HT-29 (cell line): ENCODE data around the gene ATP11B. TPM values are rescaled to one million over a fixed set of nuclear protein-coding genes. Genes with fewer than 3 reads are reported as not detected.
A peak's percentile ranks its signal among the peaks of the same experiment; 100 is the strongest.

Source experiments
- DNase-seq: peaks from one replicate; pipeline ENCODE4 v3.0.0-alpha.2; 2015; ENCODE audit warnings: low spot score
- total RNA-seq: library from RNA; depleted of rRNA; stranded (reverse); fragments of >200 nt; shearing (Covaris generic); gene quantifications from 2 replicates; pipeline ENCODE4 v1.2.3, GENCODE V29; 2014; rRNA removed

The ATP11B gene
- 44.1 and 59.4 TPM in 2 replicates for total RNA-seq

DNA sequence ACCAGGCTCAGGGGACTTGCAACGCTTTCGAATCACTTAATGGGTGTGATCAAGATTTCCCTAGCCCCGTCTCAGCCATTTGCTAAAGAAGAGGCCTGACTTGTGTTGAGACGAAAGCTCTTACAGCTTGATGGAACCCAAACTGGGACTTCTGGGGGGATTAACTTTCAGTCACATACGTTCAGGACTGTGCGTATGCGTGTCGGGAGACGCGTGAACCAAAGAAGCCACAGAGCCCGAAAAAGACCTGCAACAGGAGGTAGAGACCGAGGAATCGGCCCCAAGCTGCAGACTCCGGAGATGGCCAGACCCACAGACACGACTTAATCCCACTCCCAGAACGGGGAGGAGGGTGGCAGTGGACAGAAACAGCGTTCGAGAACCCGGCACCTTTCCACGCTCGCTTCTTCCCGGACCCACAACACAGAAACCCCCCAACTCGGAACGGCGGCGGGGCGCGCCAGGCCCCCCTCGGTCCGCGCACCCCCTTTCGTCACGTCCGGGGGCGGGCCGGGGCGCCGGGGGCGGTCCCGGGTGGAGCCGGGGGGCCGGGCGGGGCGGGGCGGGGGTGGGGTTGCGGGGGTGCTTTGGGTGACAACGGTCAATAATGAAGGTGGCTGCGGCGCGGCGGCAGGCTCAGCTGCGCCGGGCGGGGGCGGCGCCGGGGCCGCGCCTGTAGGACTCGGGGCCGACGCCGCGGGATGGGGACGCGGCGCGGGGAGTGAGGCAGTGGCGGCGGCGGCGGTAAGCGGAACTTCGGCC is at the start of gene ATP11B:
ATP11B (plus strand) TSS at position 604 of the 762 bp plus-strand sequence. CDS start 256 bp downstream, outside the sequence.
- peak; percentile 73 for DNase-seq

GRCh38 chr3:182746959-182747358 is 46.3 kb upstream of the ATP11B start:
- no peak for DNase-seq

DNA sequence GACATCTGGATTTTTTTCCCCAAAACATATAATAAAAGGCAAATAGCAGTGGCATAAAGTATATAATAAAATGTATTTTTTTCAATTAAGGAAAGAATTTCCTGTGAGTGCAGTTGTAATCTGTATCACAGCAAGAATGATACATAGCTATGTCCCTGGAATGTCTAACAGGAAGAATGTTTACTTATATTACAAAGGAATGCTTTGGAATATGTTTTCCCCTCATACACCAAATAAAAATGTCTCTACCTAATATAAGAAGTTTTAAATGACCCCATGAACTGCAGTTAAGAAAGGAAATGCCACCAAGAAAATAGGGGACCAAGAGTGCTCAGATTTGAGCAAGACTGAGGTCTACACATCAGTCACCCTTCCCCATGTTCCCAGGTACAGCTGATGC is 38.0 kb upstream of the ATP11B start:
- no peak for DNase-seq

- DNase-seq, result no peak
Observed at GRCh38 chr3:182755712-182756111, 37.6 kb upstream of the ATP11B start.

DNA sequence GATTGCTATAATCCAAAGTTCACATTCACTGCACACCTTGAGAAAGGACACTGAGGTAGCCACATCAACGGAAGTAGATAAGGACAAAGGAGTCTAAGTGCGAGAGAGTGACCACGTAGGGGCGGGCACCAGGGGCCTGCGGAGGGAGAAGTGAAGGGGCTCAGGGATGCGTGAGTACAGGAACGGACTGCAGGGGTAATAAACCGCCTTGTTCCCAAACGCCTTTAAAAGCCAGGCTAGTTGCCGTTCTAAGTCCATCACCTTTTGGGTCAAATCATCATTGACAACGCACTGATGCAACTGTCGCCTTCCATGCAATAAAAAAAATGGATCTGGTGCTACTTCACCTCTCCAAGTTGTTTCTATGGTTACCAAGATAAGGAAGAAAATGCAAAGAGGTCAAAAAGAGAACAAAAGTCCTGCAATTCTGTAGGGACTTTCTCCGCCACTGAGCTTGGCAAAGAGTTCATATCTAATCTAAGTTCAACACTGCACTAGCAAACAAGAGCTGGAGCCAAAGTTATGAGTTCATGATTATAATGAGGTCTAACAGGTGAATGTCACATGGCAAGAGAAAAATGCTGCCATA is 32.6 kb upstream of the ATP11B start:
- no peak for DNase-seq

DNA sequence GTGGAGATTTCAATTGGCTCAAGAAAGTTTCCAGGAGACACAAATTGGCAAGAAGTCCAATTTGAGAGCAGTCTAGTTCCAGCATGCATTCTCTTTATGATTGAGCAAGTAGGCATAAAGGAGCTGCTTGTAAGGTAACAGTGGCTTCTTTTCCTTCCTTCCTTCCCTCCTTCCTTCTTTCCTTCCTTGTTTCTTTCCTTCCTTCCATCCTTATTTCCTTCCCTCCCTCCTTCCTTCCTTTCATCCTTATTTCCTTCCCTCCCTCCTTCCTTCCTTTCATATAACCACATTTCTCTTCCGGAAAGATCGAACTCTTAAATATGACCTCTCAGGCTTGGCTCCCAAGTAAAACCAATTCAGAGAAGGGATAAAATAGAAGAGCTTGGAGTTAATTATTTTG is 29.4 kb upstream of the ATP11B start:
- DNase-seq, result no peak

DNA sequence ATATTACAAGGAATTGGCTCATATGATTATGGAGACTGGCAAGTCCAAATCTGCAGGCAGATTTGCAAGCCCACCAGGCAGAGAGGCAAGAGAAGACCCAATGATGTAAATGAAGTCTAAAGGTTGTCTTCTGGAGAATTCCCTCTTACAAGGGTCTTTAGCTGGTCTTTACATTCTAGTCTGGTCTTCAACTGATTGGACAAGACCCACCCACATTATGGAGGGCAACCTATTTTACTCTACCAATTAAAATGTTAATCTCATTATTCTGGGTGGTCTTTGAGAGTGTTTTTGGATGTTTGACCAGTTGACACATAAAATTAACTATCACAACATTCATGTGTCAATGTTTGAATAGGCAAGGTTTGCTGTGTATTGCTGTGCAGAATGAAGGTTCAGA is 28.0 kb upstream of the ATP11B start:
- no peak for DNase-seq

DNA sequence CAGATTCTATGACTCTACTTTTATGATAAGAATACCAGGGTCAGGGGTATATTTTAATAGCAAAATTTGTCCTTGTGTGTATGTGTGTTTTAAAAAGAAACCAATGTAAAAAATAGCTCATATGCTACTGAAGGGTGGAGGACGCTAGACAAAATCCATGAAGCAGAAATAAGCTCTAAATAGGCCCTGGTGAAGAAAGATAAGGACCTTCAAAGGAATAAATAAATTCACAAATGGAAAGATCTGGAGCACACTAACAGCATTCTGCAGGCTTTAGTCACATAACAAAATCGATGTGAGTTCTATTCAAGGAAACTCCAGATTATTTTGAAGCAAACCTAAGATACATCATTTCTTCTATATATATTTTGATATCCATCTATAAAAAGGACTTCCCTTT is 27.2 kb upstream of the ATP11B start:
- no peak for DNase-seq

- DNase-seq, result no peak
Observed at GRCh38 chr3:182768413-182768812, 24.9 kb upstream of the ATP11B start.

DNA sequence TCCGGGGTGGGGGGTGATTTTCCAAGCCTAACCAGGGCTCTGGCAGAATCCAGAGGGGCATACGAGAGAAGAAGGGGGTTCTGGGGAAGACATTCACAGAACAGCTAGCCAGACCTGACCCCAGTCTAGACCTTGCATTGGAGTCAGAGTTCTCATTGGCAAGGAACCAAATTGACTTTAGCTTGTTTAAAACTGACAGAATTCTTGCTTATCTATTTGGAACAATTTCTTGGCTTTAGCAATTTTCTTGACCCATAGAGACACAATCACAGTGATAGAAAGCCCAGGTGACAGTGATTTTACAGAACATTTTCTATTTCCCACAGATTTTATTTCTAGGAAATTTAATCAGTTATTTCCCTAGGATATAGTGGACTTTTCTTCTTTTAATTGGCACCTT is 23.6 kb upstream of the ATP11B start:
- no peak for DNase-seq

DNA sequence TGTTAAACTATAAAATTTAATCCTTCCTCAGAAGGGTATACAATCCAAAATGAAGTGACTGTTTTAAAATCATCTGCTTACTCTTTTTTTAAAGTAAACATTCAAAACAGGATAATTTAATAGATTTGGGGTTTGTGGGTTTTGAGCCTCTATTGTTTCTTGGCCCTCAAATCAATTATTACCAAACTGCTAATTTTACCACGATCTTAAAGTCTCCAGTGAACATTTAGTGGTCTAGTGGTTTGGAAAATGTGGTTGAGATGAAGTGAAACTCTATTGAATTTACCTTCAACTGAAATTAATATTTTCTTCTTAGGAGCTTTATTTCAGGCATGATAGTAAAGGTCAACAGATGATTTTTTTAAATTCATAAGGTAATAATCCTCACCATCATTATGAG is 11.2 kb upstream of the ATP11B start:
- DNase-seq, result no peak

- DNase-seq, result no peak
Observed at GRCh38 chr3:182783106-182783505, 10.2 kb upstream of the ATP11B start.

DNA sequence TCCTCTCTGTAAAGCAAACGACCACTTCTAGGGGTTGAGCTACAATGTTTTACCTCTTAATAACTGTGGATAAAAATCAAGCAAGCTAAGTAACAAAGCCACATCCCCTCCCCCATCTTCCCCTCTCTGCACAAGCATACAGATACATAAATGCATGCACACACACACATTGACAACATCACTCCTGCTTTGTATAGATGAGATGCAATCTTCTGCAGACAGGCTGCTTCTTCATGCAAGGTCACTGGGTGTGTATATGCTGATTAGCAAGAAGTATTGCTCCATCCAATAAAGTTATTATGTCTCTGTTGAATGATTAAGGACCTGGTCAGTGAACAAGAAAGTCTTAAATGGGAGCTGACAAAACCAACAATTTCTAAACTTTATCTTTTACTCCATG is 8.8 kb upstream of the ATP11B start:
- no peak for DNase-seq

DNA sequence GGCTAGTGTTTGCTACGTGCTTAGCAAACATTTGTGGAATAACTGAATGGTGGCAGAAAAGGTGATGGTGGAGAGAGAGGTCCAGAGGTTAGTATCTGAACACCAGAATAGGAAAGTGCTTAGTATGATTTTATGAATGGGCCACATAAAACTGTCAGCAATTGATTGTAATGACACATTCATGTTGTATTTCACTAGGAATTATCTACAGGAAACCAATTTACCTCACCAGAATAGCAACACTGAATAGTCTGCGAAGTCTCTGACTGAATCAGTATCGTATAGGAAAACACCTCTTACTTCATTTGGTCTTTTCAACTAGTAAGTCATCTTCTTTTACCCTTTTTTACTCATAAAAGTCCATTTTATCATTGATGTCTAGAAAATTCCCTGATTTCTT is 8.2 kb upstream of the ATP11B start:
- no peak for DNase-seq

DNA sequence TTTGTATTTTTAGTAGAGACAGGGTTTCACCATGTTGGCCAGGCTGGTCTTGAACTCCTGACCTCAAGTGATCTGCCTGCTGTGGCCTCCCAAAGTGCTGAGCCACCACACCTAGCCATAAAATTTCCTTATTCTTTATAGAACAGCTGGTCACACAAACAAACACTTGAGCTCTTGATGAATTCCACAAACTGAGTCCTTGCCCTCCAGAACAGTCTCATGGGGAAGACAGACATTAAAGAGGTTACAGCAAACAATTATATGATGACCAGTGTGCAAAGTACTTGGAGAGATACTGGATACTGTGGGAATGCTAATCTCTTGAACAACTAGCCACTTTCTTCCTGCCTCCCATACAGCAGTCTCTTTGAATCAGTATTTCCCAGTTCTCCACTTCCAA is 7.5 kb upstream of the ATP11B start:
- DNase-seq, result no peak

DNA sequence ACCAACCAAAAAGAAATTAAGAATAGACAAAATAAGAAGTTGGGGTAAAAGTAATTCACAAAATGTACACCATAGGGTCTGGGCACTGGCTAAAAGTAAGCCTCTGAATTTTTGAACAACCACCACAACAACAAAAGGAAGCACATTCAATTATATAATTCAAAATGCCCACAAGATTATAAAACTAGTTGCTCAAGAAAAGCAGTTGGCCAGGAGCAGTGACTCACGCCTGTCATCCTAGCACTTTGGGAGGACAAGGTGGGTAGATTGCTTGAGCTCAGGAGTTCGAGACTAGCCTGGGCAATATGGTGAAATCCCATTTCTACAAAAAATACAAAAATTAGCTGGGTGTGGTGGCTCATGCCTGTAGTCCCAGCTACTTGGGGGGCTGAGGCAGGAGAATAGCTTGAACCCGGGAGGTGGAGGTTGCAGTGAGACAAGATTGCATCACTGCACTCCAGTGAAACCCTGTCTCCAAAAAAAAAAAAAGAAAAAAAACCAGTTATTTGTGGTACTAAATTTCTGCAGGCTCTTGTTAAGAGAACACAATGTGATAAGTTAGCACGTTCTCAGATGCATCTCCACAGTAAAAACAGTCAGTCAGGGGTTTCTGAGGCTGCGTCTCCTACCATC is 6.6 kb upstream of the ATP11B start:
- DNase-seq, result no peak

GRCh38 chr3:182787302-182788036 is 5.8 kb upstream of the ATP11B start:
- DNase-seq, result no peak

DNA sequence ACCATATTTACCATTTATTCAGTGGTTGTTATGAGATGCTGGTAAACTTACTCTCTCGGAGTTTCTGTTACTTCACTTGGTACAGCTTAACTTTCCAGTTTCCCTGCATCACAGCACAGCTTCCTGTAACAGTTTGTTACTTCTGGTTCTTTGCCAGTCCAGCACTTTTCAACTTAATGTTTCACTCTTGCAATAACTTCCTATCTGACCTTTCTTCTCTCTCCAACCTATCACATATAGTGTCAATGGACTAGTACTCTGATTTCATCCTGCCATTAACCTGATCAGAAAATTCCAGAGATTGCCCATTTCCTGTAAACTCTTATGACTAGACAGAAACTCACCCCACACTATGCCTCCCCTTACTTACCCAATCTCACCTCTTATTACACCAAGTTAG is 3.9 kb upstream of the ATP11B start:
- DNase-seq, result no peak

- DNase-seq, result no peak
Observed at GRCh38 chr3:182790612-182791011, 2.7 kb upstream of the ATP11B start.

DNA sequence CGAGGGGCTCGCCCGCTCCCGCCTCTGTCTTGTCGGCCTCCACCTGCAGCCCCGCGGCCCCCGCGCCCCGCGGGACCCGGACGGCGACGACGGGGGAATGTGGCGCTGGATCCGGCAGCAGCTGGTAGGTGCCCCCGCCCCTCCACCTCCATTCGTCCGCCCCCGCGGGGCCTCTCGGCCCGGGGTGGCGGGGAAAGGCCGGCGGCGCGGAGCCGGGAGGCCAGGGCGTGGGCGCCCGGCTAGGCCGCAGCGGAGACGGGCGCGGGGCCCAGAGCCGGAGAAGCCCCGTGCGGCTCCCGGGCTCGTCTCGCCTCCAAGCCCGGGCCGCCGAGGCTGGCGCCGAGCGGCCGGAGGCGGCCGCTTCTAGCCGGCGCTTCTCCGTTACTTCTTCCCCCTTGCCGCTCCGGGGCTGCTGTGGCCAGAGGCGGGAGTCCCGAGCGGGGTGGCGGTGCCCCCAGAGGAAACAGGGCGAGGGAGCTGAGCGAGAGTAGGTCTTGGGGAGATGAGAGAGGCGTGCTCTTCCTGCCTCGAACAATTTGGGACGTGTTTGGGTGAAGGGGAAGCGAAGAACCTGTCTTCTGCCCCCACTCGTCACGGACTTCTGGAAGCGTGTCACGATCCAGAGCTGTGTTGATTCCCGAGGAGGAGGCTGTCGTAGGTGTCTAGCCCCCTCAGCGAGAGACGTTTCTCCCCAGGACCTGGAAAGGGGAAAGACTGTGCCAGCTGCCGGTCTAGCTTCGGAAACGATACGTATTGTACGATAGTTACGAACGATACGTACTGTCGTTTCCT is 555 bp downstream of the ATP11B start:
- DNase-seq, result peak; percentile 61
